Adrenal gland (tissue), 5 donors: ENCODE measurements around the gene PRDM16.

Experiments used
- CTCF ChIP-seq, 6 experiments: fragments of 450-650 bp in 4 of 6; fragments of 200-600 bp in 2 of 6; sonication (generic) in 1 of 6; IDR thresholded peaks; 1 replicate in 5 of 6; 2 replicates in 1 of 6; pipeline versions ENCODE4 v1.5.1 to v1.8.0; 2016 to 2021; ENCODE audit warnings: antibody characterized with exemption in 6 of 6, mild to moderate bottlenecking in 2 of 6, moderate library complexity in 1 of 6
- POLR2A ChIP-seq, 2 donors: fragments of 450-650 bp; IDR thresholded peaks; one replicate each; pipeline ENCODE4 v1.6.1; 2017; ENCODE audit warnings: antibody characterized with exemption in 2 of 2, mild to moderate bottlenecking in 2 of 2, moderate library complexity in 1 of 2
- donor health status: DM: no; HTN: no; CAD: no.

- TF ChIP-seq CTCF (IDR thresholded peaks at IDR 0.05) (peak in 1 of 6 experiments; percentile 3), POLR2A (IDR thresholded peaks at IDR 0.05) (no peak)
These were observed 44.2 kb downstream of the PRDM16 start for GRCh38 chr1:3113047-3113740.
